Measurements from ENCODE around the gene SRP68.

Gene SRP68

DNA sequence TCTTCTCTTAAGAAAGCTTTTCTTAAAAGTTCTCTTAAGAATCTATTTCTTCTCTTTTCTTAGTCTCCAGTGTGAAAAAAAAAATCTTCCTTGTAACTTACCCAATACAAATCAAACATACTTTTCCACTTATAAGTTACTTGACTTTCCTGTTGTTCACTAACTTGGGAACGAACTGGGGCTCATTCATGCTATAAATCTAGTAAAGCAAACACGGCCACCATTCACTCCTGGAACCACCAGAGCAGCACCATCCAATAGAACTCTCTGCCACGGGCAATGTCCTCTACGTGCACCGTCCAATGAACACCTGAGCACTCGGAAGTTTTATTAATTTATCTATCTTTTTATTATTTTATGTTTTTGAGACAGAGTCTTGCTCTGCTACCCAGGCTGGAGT is 20.8 kb downstream of the SRP68 start:
- H3K4me1 ChIP-seq (ENCODE audit: control insufficient read depth, insufficient read depth, low read length): peaks cover 5% of the 10 kb centered on the region
- H3K27ac ChIP-seq (ENCODE audit: extremely low read depth, low read depth, low read length): no peak overlapping the region
- ChIA-PET POLR2A (interaction anchor here (2.3 kb wide), 1 partner anchor 21 kb away, joined by 5 read pairs; the partner anchor contains the start of gene SRP68), CTCF (interaction anchor here (0.8 to 1.7 kb wide), 2 partner anchors 12 to 37 kb away, joined by 3 to 6 read pairs; no protein-coding TSS in a partner anchor)
- H3K4me3 ChIP-seq (ENCODE audit: low read depth, low read length): no peak overlapping the region
- TF ChIP-seq EGR2 (tag by site-specific recombination; IDR thresholded peaks at IDR 0.05; ENCODE audit: low read depth) (no peak), ZNF585B (tag by site-specific recombination; IDR thresholded peaks at IDR 0.05) (no peak), RBAK (tag by site-specific recombination; IDR thresholded peaks at IDR 0.05) (no peak), ZNF792 (tag by site-specific recombination; IDR thresholded peaks at IDR 0.05) (no peak), HOXD13 (CRISPR knock-in tag; IDR thresholded peaks at IDR 0.05; ENCODE audit: borderline replicate concordance) (no peak), ZNF266 (tag by site-specific recombination; IDR thresholded peaks at IDR 0.05; ENCODE audit: low read depth) (no peak), ZNF707 (tag by site-specific recombination; IDR thresholded peaks at IDR 0.05) (no peak), ZBTB21 (tag by site-specific recombination; IDR thresholded peaks at IDR 0.05) (no peak)
- TF ChIP-seq, protein P1, sequence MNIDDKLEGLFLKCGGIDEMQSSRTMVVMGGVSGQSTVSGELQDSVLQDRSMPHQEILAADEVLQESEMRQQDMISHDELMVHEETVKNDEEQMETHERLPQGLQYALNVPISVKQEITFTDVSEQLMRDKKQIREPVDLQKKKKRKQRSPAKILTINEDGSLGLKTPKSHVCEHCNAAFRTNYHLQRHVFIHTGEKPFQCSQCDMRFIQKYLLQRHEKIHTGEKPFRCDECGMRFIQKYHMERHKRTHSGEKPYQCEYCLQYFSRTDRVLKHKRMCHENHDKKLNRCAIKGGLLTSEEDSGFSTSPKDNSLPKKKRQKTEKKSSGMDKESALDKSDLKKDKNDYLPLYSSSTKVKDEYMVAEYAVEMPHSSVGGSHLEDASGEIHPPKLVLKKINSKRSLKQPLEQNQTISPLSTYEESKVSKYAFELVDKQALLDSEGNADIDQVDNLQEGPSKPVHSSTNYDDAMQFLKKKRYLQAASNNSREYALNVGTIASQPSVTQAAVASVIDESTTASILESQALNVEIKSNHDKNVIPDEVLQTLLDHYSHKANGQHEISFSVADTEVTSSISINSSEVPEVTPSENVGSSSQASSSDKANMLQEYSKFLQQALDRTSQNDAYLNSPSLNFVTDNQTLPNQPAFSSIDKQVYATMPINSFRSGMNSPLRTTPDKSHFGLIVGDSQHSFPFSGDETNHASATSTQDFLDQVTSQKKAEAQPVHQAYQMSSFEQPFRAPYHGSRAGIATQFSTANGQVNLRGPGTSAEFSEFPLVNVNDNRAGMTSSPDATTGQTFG (tag by site-specific recombination; IDR thresholded peaks at IDR 0.05; ENCODE audit: borderline replicate concordance): no peak
- peaks cover 65 to 92% of the 10 kb centered on the region in 2 experiments for H3K36me3 ChIP-seq (ENCODE audit: control insufficient read depth in 2 of 2, insufficient read depth in 1 of 2, low read length in 2 of 2)
- H3K9me3 ChIP-seq (ENCODE audit: control insufficient read depth, insufficient read depth, low read depth, low read length): no peaks in the 10 kb centered on the region

GRCh38 chr17:76050538-76051467 is 21.5 kb downstream of the SRP68 start:
- peaks cover 67 to 92% of the 10 kb centered on the region in 2 experiments for H3K36me3 ChIP-seq (ENCODE audit: control insufficient read depth in 2 of 2, insufficient read depth in 1 of 2, low read length in 2 of 2)
- H3K9me3 ChIP-seq (ENCODE audit: control insufficient read depth, insufficient read depth, low read depth, low read length): no peaks in the 10 kb centered on the region
- CTCF ChIA-PET: interaction anchor here (0.6 to 1.7 kb wide), 4 partner anchors 13 to 36 kb away, joined by 3 to 6 read pairs (median 4); no protein-coding TSS in a partner anchor
- H3K27ac ChIP-seq (ENCODE audit: extremely low read depth, low read depth, low read length): no peak overlapping the region
- H3K4me3 ChIP-seq (ENCODE audit: low read depth, low read length): no peak overlapping the region
- H3K4me1 ChIP-seq (ENCODE audit: control insufficient read depth, insufficient read depth, low read length): peaks cover 5% of the 10 kb centered on the region
- POLR2A ChIA-PET: no interaction called here
- TF ChIP-seq ZSCAN4 (tag by site-specific recombination; IDR thresholded peaks at IDR 0.05): no peak
- TF ChIP-seq ZNF830 (tag by site-specific recombination; IDR thresholded peaks at IDR 0.05; ENCODE audit: low read depth): no peak
- no peak for TF ChIP-seq SP7 (tag by site-specific recombination; IDR thresholded peaks at IDR 0.05)
- TF ChIP-seq ZNF266 (tag by site-specific recombination; IDR thresholded peaks at IDR 0.05; ENCODE audit: low read depth): no peak
- TF ChIP-seq SP3 (tag by site-specific recombination; IDR thresholded peaks at IDR 0.05): no peak
- TF ChIP-seq ZNF76 (tag by site-specific recombination; IDR thresholded peaks at IDR 0.05; ENCODE audit: borderline replicate concordance, low read depth): no peak
- TF ChIP-seq ZFHX2 (tag by site-specific recombination; conservative IDR thresholded peaks at IDR 0.05): no peak
- no peak for TF ChIP-seq ZNF610 (tag by site-specific recombination; IDR thresholded peaks at IDR 0.05; ENCODE audit: borderline replicate concordance)
- TF ChIP-seq ZNF157 (tag by site-specific recombination; IDR thresholded peaks at IDR 0.05): no peak
- no peak for TF ChIP-seq ZFP37 (tag by site-specific recombination; IDR thresholded peaks at IDR 0.05)
- TF ChIP-seq ZNF514 (tag by site-specific recombination; IDR thresholded peaks at IDR 0.05): no peak

All from HEK293 (cell line).